ENCODE data around the gene DROSHA.
A peak's percentile ranks its signal among the peaks of the same experiment; 100 is the strongest.

Gene DROSHA

DNA sequence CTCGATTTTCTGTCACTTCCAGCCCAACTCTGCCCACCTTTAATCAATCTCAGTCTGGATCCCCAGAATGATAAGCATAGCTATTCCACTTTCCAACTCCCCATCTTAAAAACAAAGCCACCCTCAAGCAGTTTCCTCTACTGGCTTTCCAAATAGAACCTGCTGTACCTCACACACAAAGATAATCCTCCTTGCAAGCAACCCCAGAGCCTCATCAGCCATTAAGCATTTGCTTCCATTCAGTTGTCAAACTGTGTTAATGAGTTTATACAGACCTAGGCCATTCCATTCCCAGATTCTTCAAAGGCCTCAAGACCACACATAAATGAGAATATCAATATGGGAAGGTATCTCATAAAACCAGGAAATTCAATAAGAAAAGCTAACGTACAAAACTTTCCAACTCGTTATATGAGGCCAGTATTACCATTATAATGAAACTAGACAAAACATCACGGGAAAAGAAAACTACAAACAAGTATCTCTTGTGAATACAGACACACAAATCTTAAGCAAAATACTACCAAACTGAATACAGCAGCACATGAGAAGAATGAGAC is 86.8 kb downstream of the DROSHA start:
- ATAC-seq (replicated peaks) (no peak), DNase-seq (no peak)
- Mint-ChIP-seq H3K27ac (peak overlapping the region in 1 of 2 donors; percentile 83), H3K4me1 (ENCODE audit: low read depth in 2 of 2) (peaks cover 4 to 8% of the 10 kb centered on the region in 2 donors), H3K9me3 (no peaks in the 10 kb centered on the region), H3K36me3 (ENCODE audit: insufficient read depth) (peaks cover 46% of the 10 kb centered on the region), H3K27me3 (no peaks in the 10 kb centered on the region), H3K4me3 (no peak overlapping the region)

DNA sequence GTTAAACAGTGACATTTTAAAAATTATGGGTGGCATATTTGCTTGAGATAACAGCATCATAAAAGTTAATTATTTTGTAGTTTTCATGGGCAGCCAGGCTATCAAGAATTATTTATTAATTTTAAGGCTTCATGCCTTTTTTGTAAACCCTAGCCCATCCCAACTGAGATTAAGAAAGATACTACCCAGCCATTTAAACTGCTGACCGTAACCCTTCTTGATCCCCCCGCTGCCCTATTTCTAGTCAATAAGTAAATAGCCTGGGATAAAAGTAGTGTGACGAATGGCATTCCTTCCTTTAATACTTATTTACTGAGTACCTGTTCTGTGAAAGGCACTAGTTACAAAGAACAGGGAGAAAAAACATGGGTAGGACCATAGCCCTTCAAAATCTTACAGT is 88.3 kb downstream of the DROSHA start:
- peaks cover 32% of the 10 kb centered on the region for H3K36me3 Mint-ChIP-seq (ENCODE audit: insufficient read depth)
- no peak overlapping the region for H3K4me3 Mint-ChIP-seq
- DNase-seq (no peak), ATAC-seq (replicated peaks) (no peak)
- no peak overlapping the region for H3K27ac Mint-ChIP-seq
- no peaks in the 10 kb centered on the region for H3K9me3 Mint-ChIP-seq
- peaks cover 6 to 8% of the 10 kb centered on the region in 2 donors for H3K4me1 Mint-ChIP-seq (ENCODE audit: low read depth in 2 of 2)
- H3K27me3 Mint-ChIP-seq: no peaks in the 10 kb centered on the region

DNA sequence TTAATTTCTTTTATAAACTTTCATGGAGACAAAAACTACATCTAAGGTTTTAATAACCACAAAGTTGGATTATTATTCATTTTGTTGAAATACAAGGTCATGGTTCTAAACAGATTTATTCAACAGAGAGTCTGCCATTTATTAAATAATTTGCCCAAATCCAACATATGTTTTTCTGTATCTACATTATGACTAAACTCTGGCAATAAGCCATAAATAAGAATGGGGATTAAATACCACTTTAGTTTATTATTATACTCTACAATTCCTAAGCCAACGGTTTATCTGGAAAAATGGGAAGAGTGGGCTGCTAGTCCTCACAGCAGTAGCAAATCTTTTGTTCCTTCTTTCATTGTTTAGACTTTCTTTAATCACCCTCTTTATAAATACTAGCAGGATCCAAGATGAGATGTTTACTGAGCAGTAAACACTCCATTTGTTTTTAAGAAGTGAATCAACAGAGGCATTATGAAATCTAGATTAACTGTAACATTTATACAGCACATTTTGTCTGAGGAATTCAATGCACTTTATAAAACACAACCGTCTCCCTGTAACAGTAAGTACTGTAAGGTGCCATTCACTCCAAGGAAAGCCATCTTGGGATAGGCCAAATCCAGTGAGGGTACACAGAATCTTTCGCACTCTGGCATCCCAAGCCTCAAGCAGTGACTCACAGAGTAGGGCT is 89.7 kb downstream of the DROSHA start:
- ATAC-seq (replicated peaks): no peak
- DNase-seq: no peak

DNA sequence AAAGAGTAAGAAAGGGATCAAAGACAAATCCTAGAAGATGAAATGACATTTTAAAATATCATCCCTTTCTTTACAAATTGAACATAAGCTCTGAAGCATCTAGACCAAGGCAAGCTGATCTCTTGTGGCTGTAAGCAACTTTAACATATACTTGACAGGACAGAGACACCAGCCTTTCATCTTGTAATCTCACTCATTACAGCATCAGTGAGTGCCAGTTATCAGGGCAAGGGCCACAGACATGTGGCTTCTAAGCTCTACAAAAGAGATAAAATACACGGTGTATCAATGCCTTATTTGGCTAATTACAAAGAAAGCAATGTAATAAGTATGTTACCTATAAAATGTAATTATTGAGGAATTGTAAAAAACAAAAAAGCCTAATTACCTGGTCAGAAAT is 95.0 kb downstream of the DROSHA start:
- H3K4me1 Mint-ChIP-seq (ENCODE audit: low read depth in 2 of 2): peaks cover 2 to 7% of the 10 kb centered on the region in 2 donors
- DNase-seq (no peak), ATAC-seq (replicated peaks) (no peak)
- no peaks in the 10 kb centered on the region for H3K9me3 Mint-ChIP-seq
- H3K4me3 Mint-ChIP-seq: no peak overlapping the region
- H3K27me3 Mint-ChIP-seq: no peaks in the 10 kb centered on the region
- H3K36me3 Mint-ChIP-seq (ENCODE audit: insufficient read depth): peaks cover 19% of the 10 kb centered on the region
- H3K27ac Mint-ChIP-seq: peak overlapping the region in 1 of 2 donors; percentile 41

More for the DNA sequence above, 89.7 kb downstream of the DROSHA start:
- Mint-ChIP-seq H3K4me1 (ENCODE audit: low read depth in 2 of 2) (peaks cover 6 to 15% of the 10 kb centered on the region in 2 donors), H3K36me3 (ENCODE audit: insufficient read depth) (peaks cover 19% of the 10 kb centered on the region), H3K27ac (no peak overlapping the region), H3K27me3 (no peaks in the 10 kb centered on the region), H3K4me3 (no peak overlapping the region), H3K9me3 (no peaks in the 10 kb centered on the region)

DNA sequence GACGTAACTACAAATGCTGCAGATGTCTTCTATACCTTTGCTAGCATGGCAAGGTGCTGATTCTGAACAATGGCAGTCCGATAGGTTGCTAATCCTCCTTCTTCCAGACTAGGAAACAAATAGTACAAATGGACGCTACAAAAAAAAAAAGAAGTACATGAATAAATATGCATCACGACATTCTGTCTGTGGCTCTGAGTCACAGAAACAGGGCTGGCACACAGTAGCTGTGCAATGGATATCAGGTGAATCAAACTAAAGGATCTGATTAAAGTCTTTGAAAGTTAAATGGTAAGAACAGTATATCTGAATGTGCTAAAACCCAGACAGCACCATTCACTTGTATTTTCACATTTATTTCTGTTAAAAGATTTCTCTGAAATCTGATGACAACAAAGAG is 96.2 kb downstream of the DROSHA start:
- no peaks in the 10 kb centered on the region for H3K27me3 Mint-ChIP-seq
- H3K36me3 Mint-ChIP-seq (ENCODE audit: insufficient read depth): peaks cover 17% of the 10 kb centered on the region
- DNase-seq (no peak), ATAC-seq (replicated peaks) (no peak)
- H3K9me3 Mint-ChIP-seq: no peaks in the 10 kb centered on the region
- H3K4me3 Mint-ChIP-seq: no peak overlapping the region
- H3K4me1 Mint-ChIP-seq (ENCODE audit: low read depth in 2 of 2): peaks cover 2 to 7% of the 10 kb centered on the region in 2 donors
- H3K27ac Mint-ChIP-seq: no peak overlapping the region

DNA sequence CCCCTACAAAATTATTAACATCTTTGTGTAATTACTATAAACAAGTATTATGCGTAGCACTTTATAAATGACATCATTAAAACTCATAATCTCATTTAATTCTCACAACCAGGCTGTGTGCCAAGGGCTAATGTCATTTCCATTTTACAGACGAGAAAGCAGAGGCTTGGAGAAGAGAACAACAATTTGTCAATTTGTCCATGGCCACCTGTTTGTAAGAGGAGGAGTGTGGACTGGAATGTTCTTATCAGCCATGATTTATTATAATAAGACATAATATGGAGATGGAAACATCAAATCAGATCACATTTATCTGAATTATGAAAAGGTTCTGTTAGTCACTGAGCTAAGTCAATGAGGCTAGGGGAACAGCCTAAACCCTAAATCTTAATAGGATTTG is 97.0 kb downstream of the DROSHA start:
- Mint-ChIP-seq H3K36me3 (ENCODE audit: insufficient read depth) (peaks cover 22% of the 10 kb centered on the region), H3K4me3 (no peak overlapping the region), H3K27ac (no peak overlapping the region), H3K4me1 (ENCODE audit: low read depth in 2 of 2) (peaks cover 1 to 7% of the 10 kb centered on the region in 2 donors), H3K27me3 (no peaks in the 10 kb centered on the region), H3K9me3 (no peaks in the 10 kb centered on the region)
- DNase-seq: no peak
- ATAC-seq (replicated peaks): no peak

DNA sequence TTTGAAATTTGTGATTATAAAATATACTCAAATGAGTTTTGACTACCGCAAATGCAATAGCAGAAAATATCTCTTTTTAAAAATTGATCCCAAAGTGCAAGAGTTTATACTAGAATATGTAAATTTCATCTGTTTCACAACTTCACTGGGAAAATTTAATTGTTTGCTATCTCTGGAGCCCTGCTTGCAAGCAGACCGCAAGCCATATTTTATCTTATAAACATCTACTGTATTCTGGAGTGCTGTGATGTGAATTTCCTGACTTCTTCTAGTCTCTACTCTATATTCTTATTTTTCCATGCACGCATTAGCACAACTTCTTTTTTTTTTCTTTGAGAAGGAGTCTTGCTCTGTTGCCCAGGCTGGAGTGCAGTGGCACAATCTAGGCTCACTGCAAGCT is 98.7 kb downstream of the DROSHA start:
- Mint-ChIP-seq H3K9me3 (no peaks in the 10 kb centered on the region), H3K36me3 (ENCODE audit: insufficient read depth) (peaks cover 27% of the 10 kb centered on the region), H3K4me3 (no peak overlapping the region), H3K27me3 (no peaks in the 10 kb centered on the region), H3K4me1 (ENCODE audit: low read depth in 2 of 2) (peaks cover 0 to 6% of the 10 kb centered on the region in 2 donors), H3K27ac (no peak overlapping the region)
- DNase-seq: no peak
- no peak for ATAC-seq (replicated peaks)

DNA sequence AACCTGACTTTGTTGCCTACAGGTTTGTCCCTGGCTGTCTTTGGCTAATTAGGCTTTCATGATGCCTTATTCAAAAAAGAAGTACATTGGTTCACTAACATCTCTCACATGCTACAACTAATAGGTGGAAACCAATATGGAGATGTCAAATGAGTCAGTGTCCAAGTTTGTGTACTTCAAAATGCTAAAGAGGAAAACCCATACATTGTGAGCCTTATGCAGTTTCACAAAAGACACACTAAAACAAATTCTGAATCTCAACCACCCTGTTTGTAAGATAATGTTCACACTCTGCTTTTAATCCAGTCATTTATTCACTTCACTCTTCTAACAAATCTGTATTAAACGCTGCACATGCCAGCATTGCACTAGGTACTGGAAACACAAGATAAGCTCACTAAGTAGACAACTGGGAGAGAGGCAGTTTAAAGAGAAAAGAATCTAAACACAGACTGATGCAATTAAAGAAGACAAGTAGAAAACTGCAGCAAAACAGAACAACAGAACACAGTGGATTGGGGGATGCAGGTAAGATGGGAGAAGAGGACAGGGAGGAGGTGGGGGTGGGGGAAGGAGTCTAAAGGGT is 104.1 kb downstream of the DROSHA start:
- Mint-ChIP-seq H3K4me1 (ENCODE audit: low read depth in 2 of 2) (no peaks in the 10 kb centered on the region), H3K4me3 (no peak overlapping the region), H3K27ac (no peak overlapping the region), H3K36me3 (ENCODE audit: insufficient read depth) (peaks cover 16% of the 10 kb centered on the region), H3K27me3 (no peaks in the 10 kb centered on the region), H3K9me3 (no peaks in the 10 kb centered on the region)
- no peak for ATAC-seq (replicated peaks)
- DNase-seq: no peak

DNA sequence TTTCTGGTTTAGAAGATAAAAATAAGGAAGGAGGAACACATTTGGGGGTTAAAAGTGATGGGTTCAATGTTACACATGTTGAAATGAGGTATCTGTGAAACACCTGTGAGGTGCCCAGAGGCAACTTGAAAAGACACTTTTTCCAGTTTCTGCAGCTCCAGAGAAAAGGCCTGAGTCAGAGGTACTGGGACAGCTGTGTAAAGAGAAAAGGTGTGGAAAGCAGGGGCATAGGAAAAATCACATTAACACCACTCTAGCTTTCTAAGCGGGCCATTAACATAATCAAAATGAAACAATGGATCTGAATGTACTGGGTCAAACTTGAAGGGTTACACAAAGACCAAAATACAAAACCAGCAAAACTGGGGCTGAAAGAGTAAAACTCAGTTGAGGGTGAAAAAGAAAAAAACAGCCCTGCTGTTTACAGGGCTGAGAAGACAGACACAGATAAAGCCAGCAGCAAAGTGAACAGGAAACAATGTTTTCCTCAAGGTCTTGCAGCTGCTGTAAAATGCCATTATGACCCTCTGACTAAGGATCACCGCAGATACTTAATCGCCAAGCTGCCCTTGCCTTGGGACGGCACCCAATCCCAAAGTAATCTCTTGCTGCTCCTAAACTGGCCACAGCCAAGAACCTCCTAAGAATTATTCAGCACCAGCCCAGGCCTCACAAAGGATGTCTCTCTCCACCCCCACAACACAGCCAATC is 104.7 kb downstream of the DROSHA start:
- no peak overlapping the region for H3K4me3 Mint-ChIP-seq
- no peak overlapping the region for H3K27ac Mint-ChIP-seq
- H3K4me1 Mint-ChIP-seq (ENCODE audit: low read depth in 2 of 2): no peaks in the 10 kb centered on the region
- ATAC-seq (replicated peaks) (no peak), DNase-seq (no peak)
- peaks cover 21% of the 10 kb centered on the region for H3K36me3 Mint-ChIP-seq (ENCODE audit: insufficient read depth)
- H3K9me3 Mint-ChIP-seq: no peaks in the 10 kb centered on the region
- no peaks in the 10 kb centered on the region for H3K27me3 Mint-ChIP-seq

DNA sequence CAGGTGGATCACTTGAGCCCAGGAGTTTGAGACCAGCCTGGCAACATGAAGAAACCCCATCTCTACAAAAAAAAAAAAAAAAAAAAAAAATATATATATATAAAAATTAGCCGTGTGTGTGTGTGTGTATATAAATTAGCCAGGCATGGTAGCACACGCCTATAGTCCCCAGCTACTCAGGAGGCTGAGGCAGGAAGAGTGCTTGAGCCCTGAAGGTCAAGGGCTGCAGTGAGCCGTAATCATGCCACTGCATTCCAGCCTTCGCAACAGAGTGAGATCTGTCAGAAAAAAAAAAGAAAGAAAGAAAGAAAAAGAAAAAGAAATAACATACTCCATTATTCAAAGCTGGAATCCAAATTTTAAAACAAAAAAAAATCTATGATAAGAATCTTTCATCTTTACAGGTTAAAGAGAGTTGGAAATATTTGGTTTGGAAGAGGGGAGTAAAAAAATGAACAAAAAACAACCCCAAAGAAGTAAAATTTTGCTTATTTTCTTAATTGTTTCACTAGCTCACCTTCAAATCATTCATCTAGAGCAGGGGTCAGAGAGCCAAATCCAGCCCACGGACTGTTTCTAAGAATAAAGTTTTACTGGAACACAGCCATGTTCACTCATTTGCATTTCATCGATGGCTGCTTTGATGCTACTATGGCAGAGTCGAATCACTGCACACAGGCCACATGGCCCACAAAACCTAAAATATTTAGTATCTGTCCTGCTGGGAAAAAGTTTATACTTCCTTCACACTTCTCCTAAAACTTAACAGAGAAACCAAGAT is 109.9 kb downstream of the DROSHA start:
- Mint-ChIP-seq H3K27me3 (no peaks in the 10 kb centered on the region), H3K9me3 (no peaks in the 10 kb centered on the region), H3K4me3 (no peak overlapping the region), H3K4me1 (ENCODE audit: low read depth in 2 of 2) (no peaks in the 10 kb centered on the region), H3K27ac (no peak overlapping the region), H3K36me3 (ENCODE audit: insufficient read depth) (peaks cover 24% of the 10 kb centered on the region)
- DNase-seq (no peak), ATAC-seq (replicated peaks) (no peak)

DNA sequence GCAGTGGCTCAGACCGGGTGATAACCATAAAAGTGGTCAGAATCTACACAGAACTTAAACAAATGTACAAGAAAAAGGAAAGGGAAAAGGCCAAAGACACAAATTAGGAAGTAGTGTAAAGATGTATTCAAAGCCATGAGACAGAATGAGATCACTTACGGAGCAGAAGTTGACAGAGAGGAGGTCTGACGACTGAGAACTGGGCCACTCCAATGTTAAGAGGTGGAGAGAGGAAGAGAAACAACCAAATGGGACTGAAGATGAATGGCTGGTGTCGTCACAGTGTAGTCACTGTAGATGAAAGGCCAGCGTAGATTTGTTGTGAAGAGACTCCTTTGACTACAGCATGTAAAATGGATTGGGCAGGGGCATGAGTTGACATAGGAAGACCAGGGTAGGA is 114.4 kb downstream of the DROSHA start:
- no peaks in the 10 kb centered on the region for H3K9me3 Mint-ChIP-seq
- H3K4me1 Mint-ChIP-seq (ENCODE audit: low read depth in 2 of 2): no peaks in the 10 kb centered on the region
- H3K27me3 Mint-ChIP-seq: no peaks in the 10 kb centered on the region
- H3K4me3 Mint-ChIP-seq: no peak overlapping the region
- no peak overlapping the region for H3K27ac Mint-ChIP-seq
- peaks cover 21% of the 10 kb centered on the region for H3K36me3 Mint-ChIP-seq (ENCODE audit: insufficient read depth)
- DNase-seq (no peak), ATAC-seq (replicated peaks) (no peak)

DNA sequence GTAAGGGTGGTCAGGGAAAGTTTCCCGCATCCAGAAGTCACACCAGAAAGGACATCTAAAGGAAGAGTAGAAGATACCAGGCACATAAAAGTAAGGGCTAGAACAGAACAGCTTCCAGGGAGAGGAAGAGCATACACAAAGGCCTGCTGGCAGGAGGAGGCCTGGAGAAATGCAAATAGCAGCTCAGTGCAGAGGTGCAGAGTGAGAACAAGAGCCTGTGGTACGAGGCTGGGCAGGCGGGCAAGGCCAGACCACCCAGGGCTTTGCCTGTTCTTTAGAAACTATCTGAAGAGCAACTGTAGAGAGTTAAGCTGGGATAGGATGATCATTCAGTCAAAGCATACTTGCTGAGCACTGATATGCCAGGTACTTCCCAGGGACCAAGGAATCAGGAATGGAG is 115.3 kb downstream of the DROSHA start:
- Mint-ChIP-seq H3K27me3 (no peaks in the 10 kb centered on the region), H3K36me3 (ENCODE audit: insufficient read depth) (peaks cover 14% of the 10 kb centered on the region), H3K4me3 (no peak overlapping the region), H3K4me1 (ENCODE audit: low read depth in 2 of 2) (no peaks in the 10 kb centered on the region), H3K27ac (no peak overlapping the region), H3K9me3 (no peaks in the 10 kb centered on the region)
- ATAC-seq (replicated peaks): no peak
- DNase-seq: no peak

DNA sequence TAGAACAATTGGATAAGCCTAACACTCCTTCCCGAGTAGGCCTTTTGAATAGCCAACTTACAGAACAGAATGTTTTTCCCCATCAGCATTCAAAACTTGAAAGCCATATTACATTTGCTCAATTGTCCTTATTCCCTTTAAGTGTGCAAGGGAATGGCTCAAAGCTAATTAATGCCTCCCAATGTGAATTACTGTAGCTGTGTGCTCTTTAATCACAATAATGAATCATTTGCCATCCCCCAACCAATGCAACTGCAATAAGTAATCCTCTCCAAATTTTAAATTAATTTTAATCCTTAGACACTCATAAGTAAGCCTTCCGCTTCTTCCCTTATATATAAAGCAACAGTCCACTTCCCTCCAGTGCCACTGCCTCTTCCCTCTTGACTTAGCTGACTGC is 115.9 kb downstream of the DROSHA start:
- no peak for DNase-seq
- no peak overlapping the region for H3K4me3 Mint-ChIP-seq
- H3K27me3 Mint-ChIP-seq: no peaks in the 10 kb centered on the region
- no peak overlapping the region for H3K27ac Mint-ChIP-seq
- H3K4me1 Mint-ChIP-seq (ENCODE audit: low read depth in 2 of 2): no peaks in the 10 kb centered on the region
- H3K36me3 Mint-ChIP-seq (ENCODE audit: insufficient read depth): peaks cover 9% of the 10 kb centered on the region
- H3K9me3 Mint-ChIP-seq: no peaks in the 10 kb centered on the region
- ATAC-seq (replicated peaks): no peak
